IMR-90 (cell line): Measurements from ENCODE around the gene CXADR.

Source experiments
- CEBPB ChIP-seq: IDR thresholded peaks from 2 replicates; pipeline ENCODE4 v1.6.1; 2012; ENCODE audit warnings: low read depth, low read length, improper control_type of control experiment
- CTCF ChIP-seq: conservative IDR thresholded peaks from 2 replicates; pipeline ENCODE4 v1.5.1; 2012; ENCODE audit warnings: mild to moderate bottlenecking, low read depth, low read length, improper control_type of control experiment
- NFE2L2 ChIP-seq: fragments of 150-350 bp; IDR thresholded peaks from 2 replicates; pipeline ENCODE4 v1.6.1; 2016; ENCODE audit warnings: low read depth, mild to moderate bottlenecking, low read length
- POLR2A ChIP-seq: IDR thresholded peaks from 2 replicates; pipeline ENCODE4 v1.6.1; 2012; ENCODE audit warnings: mild to moderate bottlenecking, low read depth, low read length
- SMC3 ChIP-seq: fragments of 150-350 bp; IDR thresholded peaks from 2 replicates; pipeline ENCODE4 v1.6.1; 2016; ENCODE audit warnings: low read depth, mild to moderate bottlenecking, antibody characterized with exemption, low read length, moderate library complexity

GRCh38 chr21:17523007-17523451 lies 10.2 kb downstream of the CXADR start:
- TF ChIP-seq CTCF (no peak), POLR2A (no peak), SMC3 (no peak), NFE2L2 (no peak), CEBPB (no peak)
